ENCODE measurements around the gene CWC15. TPM values are rescaled to one million over a fixed set of nuclear protein-coding genes. Genes with fewer than 3 reads are reported as not detected.

Gene CWC15
- total and polyA plus RNA-seq, 4 donors = 17.6 to 47.0 (median 20.9) TPM

- Histone ChIP-seq H3K9me3 (ENCODE audit: control insufficient read depth in 4 of 4, low read length in 3 of 4) (no peaks in the 10 kb centered on the region), H3K9ac (ENCODE audit: low read depth in 1 of 2, low read length in 2 of 2) (peak overlapping the region; percentile 43 to 49), H3K4me1 (ENCODE audit: control insufficient read depth in 4 of 4, insufficient read depth in 4 of 4, low read length in 3 of 4) (peaks cover 1 to 23% (median 21%) of the 10 kb centered on the region in 4 donors), H3K27me3 (ENCODE audit: control insufficient read depth in 4 of 4, insufficient read depth in 4 of 4, low read length in 3 of 4) (no peaks in the 10 kb centered on the region), H3K4me3 (ENCODE audit: low read depth in 1 of 3, low read length in 3 of 3) (peak overlapping the region; percentile 75 to 95 (median 91)), H3K36me3 (ENCODE audit: control insufficient read depth in 4 of 4, insufficient read depth in 3 of 4, low read depth in 1 of 4, low read length in 3 of 4) (peaks cover 6 to 35% (median 29%) of the 10 kb centered on the region in 4 donors), H3K27ac (ENCODE audit: low read depth in 1 of 2, low read length in 2 of 2) (no peak overlapping the region)
- no peak for DNase-seq (ENCODE audit: low spot score)
- WGBS = 5% methylated on average over 5 of the region's 5 CpGs
- TF ChIP-seq JUND (IDR thresholded peaks at IDR 0.05) (no peak), HNF4A (conservative IDR thresholded peaks at IDR 0.05) (no peak), REST (IDR thresholded peaks at IDR 0.05) (no peak), GABPA (IDR thresholded peaks at IDR 0.05 in 1 of 2, conservative IDR thresholded peaks at IDR 0.05 in 1 of 2) (no peak), NR2F2 (IDR thresholded peaks at IDR 0.05) (no peak), SP1 (IDR thresholded peaks at IDR 0.05) (no peak), RXRA (IDR thresholded peaks at IDR 0.05) (no peak), ATF3 (IDR thresholded peaks at IDR 0.05) (no peak), ZBTB33 (IDR thresholded peaks at IDR 0.05) (no peak), FOXA2 (IDR thresholded peaks at IDR 0.05) (no peak), CTCF (IDR thresholded peaks at IDR 0.05; ENCODE audit: low read depth, low read length, missing input control) (no peak), HNF4G (IDR thresholded peaks at IDR 0.05) (no peak), RAD21 (IDR thresholded peaks at IDR 0.05) (no peak), MAX (IDR thresholded peaks at IDR 0.05) (no peak), FOXA1 (IDR thresholded peaks at IDR 0.05) (no peak), EGR1 (IDR thresholded peaks at IDR 0.05; ENCODE audit: low read depth in 2 of 2) (no peak)
Measured at GRCh38 chr11:94972700-94973098, 657 bp downstream of the CWC15 start.

All from liver (tissue), 9 donors.